Measurements from ENCODE around the gene SLC2A4.

SLC2A4 gene

DNA sequence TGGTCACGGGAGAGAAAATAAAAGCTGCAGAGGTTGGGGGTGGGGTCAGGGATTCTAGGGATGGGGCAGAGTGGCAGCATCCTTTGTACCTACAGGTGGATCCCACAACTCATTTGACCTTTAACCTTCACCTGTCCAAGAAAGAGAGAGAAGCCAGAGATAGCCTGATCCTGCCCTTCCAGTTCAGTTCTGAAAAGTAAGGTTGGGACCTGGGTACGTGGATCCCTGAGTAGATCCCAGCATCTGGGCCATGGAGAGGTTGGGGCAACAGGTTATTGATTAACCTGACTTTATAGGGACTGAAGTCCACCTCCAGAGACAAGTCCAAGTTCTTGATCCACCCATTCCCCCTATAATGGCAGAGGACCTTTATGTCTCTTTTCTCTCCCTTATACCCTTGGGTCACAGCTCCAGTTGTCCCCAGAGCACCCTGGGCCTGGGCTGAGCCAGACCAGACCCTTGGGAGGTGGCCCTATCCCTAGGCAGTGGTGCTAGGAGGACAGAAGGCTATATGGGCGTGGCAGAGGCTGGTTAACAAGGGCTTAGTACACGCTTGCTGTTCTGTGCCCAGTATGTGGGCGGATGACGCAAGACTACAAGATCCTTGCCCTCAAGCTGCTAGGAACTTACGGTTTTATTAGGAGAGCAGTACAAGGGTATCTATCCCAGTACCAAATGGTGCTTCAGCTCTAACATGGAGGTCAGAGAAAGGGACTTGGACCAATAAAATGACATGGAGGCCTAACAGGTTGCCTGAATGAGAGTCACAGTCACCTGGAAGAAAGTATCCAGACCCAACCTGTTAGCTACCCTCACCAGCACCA, 22.6 kb upstream of the SLC2A4 start:
- Histone ChIP-seq H3K27me3 (ENCODE audit: insufficient read depth, poor library complexity, severe bottlenecking) (peaks cover 2% of the 10 kb centered on the region), H3K27ac (replicated peaks) (no peak overlapping the region), H3K4me3 (replicated peaks; ENCODE audit: insufficient read depth, low read length) (no peak overlapping the region)
- no peak for DNase-seq (ENCODE audit: low read depth in 1 of 2, low spot score in 1 of 2)
- TF ChIP-seq SPI1 (IDR thresholded peaks at IDR 0.05; ENCODE audit: borderline replicate concordance, low read depth), result no peak
- TF ChIP-seq, protein P1, sequence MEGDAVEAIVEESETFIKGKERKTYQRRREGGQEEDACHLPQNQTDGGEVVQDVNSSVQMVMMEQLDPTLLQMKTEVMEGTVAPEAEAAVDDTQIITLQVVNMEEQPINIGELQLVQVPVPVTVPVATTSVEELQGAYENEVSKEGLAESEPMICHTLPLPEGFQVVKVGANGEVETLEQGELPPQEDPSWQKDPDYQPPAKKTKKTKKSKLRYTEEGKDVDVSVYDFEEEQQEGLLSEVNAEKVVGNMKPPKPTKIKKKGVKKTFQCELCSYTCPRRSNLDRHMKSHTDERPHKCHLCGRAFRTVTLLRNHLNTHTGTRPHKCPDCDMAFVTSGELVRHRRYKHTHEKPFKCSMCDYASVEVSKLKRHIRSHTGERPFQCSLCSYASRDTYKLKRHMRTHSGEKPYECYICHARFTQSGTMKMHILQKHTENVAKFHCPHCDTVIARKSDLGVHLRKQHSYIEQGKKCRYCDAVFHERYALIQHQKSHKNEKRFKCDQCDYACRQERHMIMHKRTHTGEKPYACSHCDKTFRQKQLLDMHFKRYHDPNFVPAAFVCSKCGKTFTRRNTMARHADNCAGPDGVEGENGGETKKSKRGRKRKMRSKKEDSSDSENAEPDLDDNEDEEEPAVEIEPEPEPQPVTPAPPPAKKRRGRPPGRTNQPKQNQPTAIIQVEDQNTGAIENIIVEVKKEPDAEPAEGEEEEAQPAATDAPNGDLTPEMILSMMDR (IDR thresholded peaks at IDR 0.05; ENCODE audit: insufficient read depth, low read length), result no peak
- TF ChIP-seq, protein P2, sequence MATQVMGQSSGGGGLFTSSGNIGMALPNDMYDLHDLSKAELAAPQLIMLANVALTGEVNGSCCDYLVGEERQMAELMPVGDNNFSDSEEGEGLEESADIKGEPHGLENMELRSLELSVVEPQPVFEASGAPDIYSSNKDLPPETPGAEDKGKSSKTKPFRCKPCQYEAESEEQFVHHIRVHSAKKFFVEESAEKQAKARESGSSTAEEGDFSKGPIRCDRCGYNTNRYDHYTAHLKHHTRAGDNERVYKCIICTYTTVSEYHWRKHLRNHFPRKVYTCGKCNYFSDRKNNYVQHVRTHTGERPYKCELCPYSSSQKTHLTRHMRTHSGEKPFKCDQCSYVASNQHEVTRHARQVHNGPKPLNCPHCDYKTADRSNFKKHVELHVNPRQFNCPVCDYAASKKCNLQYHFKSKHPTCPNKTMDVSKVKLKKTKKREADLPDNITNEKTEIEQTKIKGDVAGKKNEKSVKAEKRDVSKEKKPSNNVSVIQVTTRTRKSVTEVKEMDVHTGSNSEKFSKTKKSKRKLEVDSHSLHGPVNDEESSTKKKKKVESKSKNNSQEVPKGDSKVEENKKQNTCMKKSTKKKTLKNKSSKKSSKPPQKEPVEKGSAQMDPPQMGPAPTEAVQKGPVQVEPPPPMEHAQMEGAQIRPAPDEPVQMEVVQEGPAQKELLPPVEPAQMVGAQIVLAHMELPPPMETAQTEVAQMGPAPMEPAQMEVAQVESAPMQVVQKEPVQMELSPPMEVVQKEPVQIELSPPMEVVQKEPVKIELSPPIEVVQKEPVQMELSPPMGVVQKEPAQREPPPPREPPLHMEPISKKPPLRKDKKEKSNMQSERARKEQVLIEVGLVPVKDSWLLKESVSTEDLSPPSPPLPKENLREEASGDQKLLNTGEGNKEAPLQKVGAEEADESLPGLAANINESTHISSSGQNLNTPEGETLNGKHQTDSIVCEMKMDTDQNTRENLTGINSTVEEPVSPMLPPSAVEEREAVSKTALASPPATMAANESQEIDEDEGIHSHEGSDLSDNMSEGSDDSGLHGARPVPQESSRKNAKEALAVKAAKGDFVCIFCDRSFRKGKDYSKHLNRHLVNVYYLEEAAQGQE (IDR thresholded peaks at IDR 0.05; ENCODE audit: insufficient replicate concordance, low read depth), result no peak
- no peak for TF ChIP-seq POLR2AphosphoS5 (IDR thresholded peaks at IDR 0.05; ENCODE audit: low read depth)
- no peak for TF ChIP-seq GABPA (IDR thresholded peaks at IDR 0.05; ENCODE audit: low read depth)

DNA sequence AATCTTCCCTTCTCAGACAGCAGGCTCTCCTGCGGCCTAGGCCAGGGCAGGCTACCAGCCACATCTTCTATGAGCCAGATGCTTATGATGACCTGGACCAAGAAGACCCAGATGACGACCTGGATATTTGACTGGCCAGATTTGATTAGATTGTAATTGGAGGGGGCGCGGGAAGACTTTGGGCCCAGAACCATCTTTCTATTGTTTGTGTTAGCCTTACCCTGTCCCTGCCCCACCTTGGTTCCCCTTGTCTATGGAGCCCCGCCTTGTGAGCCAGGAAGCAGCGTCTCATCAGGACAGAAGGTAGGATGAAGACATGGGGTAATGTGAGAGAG, 22.0 kb upstream of the SLC2A4 start:
- Histone ChIP-seq H3K27ac (replicated peaks) (no peak overlapping the region), H3K4me3 (replicated peaks; ENCODE audit: insufficient read depth, low read length) (no peak overlapping the region), H3K27me3 (ENCODE audit: insufficient read depth, poor library complexity, severe bottlenecking) (peaks cover 2% of the 10 kb centered on the region)
- no peak for DNase-seq (ENCODE audit: low read depth in 1 of 2, low spot score in 1 of 2)
- TF ChIP-seq SPI1 (IDR thresholded peaks at IDR 0.05; ENCODE audit: borderline replicate concordance, low read depth), result no peak
- no peak for TF ChIP-seq GABPA (IDR thresholded peaks at IDR 0.05; ENCODE audit: low read depth)
- TF ChIP-seq, protein P1 (IDR thresholded peaks at IDR 0.05; ENCODE audit: insufficient read depth, low read length), result no peak
- no peak for TF ChIP-seq POLR2AphosphoS5 (IDR thresholded peaks at IDR 0.05; ENCODE audit: low read depth)
- TF ChIP-seq, protein P2 (IDR thresholded peaks at IDR 0.05; ENCODE audit: insufficient replicate concordance, low read depth), result no peak

GRCh38 chr17:7260151-7260550, 21.4 kb upstream of the SLC2A4 start:
- H3K27ac ChIP-seq (replicated peaks), result no peak overlapping the region
- H3K4me3 ChIP-seq (replicated peaks; ENCODE audit: insufficient read depth, low read length), result no peak overlapping the region

DNA sequence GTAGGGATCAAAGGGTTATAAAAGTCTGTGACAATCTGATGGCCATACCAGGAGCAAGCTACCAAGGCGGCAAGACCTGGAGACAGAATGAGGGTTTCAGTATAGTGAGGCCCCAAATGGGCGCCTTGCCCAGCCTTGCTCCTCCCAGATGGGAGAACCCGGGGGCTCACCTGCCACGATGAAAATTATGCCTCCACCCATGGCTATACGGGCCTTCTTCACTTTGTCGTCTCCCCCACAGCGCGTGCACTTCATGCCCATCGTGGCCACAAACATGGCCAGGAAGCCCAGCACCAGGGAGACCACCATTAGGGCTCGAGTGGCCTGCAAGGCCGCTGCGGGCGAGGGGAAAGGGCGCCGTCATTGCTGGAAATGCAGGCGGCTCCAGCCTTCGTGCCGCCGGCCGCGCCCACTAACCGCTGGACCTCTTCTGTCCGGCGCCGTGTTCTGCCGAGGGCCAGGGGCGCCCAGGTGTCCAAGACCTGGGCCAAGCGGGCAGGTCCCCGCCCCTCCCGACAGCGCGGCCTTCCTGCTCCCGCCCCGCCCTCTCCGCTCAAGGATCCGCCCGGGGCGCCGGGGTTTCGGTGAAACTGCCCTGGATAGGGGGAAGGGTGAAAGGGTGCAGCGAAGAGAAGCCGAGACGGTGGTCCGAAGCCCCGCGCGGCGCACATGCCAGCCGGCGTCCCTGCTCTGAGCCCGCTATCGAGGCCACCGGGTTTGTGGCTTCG, 20.7 kb upstream of the SLC2A4 start:
- Histone ChIP-seq H3K27ac (replicated peaks) (no peak overlapping the region), H3K4me3 (replicated peaks; ENCODE audit: insufficient read depth, low read length) (no peak overlapping the region), H3K27me3 (ENCODE audit: insufficient read depth, poor library complexity, severe bottlenecking) (peaks cover 2% of the 10 kb centered on the region)
- no peak for DNase-seq (ENCODE audit: low read depth in 1 of 2, low spot score in 1 of 2)
- no peak for TF ChIP-seq SPI1 (IDR thresholded peaks at IDR 0.05; ENCODE audit: borderline replicate concordance, low read depth)
- TF ChIP-seq POLR2AphosphoS5 (IDR thresholded peaks at IDR 0.05; ENCODE audit: low read depth), result 0 out of 2 replicates have a peak, but pooled peaks have one; percentile 13

More at GRCh38 chr17:7260151-7260550, 21.4 kb upstream of the SLC2A4 start:
- TF ChIP-seq POLR2AphosphoS5 (IDR thresholded peaks at IDR 0.05; ENCODE audit: low read depth), result no peak
- no peak for TF ChIP-seq SPI1 (IDR thresholded peaks at IDR 0.05; ENCODE audit: borderline replicate concordance, low read depth)
- no peak for TF ChIP-seq GABPA (IDR thresholded peaks at IDR 0.05; ENCODE audit: low read depth)
- DNase-seq (ENCODE audit: low read depth in 1 of 2, low spot score in 1 of 2), result no peak
- peaks cover 2% of the 10 kb centered on the region for H3K27me3 ChIP-seq (ENCODE audit: insufficient read depth, poor library complexity, severe bottlenecking)

All from HL-60 (cell line).